ENCODE results near the gene HTD2. TPM values are rescaled to one million over a fixed set of nuclear protein-coding genes. Genes with fewer than 3 reads are reported as not detected.
"Not testable (repeated sequence)": the region's sequence is repeated elsewhere in the genome, so short reads cannot be mapped to it uniquely, and the experiment has no call there.

The HTD2 gene
- total RNA-seq, 8 experiments from 2014 or later = 7.2 to 10.8 (median 9.0) TPM

GRCh38 chr3:58274027-58274614 is 32.2 kb upstream of the HTD2 start:
- 31 to 100% (median 62%) methylated on average over 1 to 3 of the region's 3 CpGs; no CpG with 5 or more reads in 2 of the 10 experiments for WGBS, 10 experiments
- no peak overlapping the region for H3K4me3 ChIP-seq
- no peaks in the 10 kb centered on the region for H3K4me1 ChIP-seq (replicated peaks in 1 of 2)
- ATAC-seq (replicated peaks in 6 of 8) = no peak
- in situ Hi-C loops (cut with MboI; ENCODE audit: low pct_unique_long_range_greater_than_20kb in 2 of 9, low sequenced_read_pairs in 9 of 9, unreplicated experiment in 9 of 9) = no loop called here
- no peak overlapping the region for H3K27ac ChIP-seq

- Histone ChIP-seq H3K27ac (no peak overlapping the region), H3K4me1 (replicated peaks in 1 of 2) (peaks cover 0 to 4% of the 10 kb centered on the region in 2 donors), H3K4me3 (no peak overlapping the region)
- in situ Hi-C loops (cut with MboI; ENCODE audit: low pct_unique_long_range_greater_than_20kb in 2 of 9, low sequenced_read_pairs in 9 of 9, unreplicated experiment in 9 of 9) = loop anchor here in 2 of 9 experiments (25.0 kb wide), 1 partner anchor 94 kb away; no protein-coding TSS in a partner anchor
- 65 to 100% (median 83%) methylated on average over 1 to 6 of the region's 7 CpGs; no CpG with 5 or more reads in 7 of the 10 experiments for WGBS, 10 experiments
- ATAC-seq (replicated peaks in 6 of 8) = no peak
These were observed 25.3 kb upstream of the HTD2 start for GRCh38 chr3:58281069-58281468.

GRCh38 chr3:58285334-58285733 is 21.0 kb upstream of the HTD2 start:
- 69 to 100% (median 84%) methylated on average over 1 to 7 of the region's 7 CpGs; no CpG with 5 or more reads in 2 of the 10 experiments for WGBS, 10 experiments
- Histone ChIP-seq H3K27ac (no peak overlapping the region), H3K4me3 (no peak overlapping the region), H3K4me1 (replicated peaks in 1 of 2) (peaks cover 0 to 4% of the 10 kb centered on the region in 2 donors)
- in situ Hi-C loops (cut with MboI; ENCODE audit: low pct_unique_long_range_greater_than_20kb in 2 of 9, low sequenced_read_pairs in 9 of 9, unreplicated experiment in 9 of 9) = loop anchor here in 2 of 9 experiments (25.0 kb wide), 1 partner anchor 98 kb away; no protein-coding TSS in a partner anchor
- ATAC-seq (replicated peaks in 6 of 8) = no peak

GRCh38 chr3:58287354-58287753 is 19.0 kb upstream of the HTD2 start:
- Histone ChIP-seq H3K27ac (no peak overlapping the region), H3K4me3 (no peak overlapping the region), H3K4me1 (replicated peaks in 1 of 2) (no peaks in the 10 kb centered on the region)
- no peak for ATAC-seq (replicated peaks in 6 of 8)
- in situ Hi-C loops (cut with MboI; ENCODE audit: low pct_unique_long_range_greater_than_20kb in 2 of 9, low sequenced_read_pairs in 9 of 9, unreplicated experiment in 9 of 9) = loop anchor here in 2 of 9 experiments (25.0 kb wide), 1 partner anchor 100 kb away; no protein-coding TSS in a partner anchor
- 73 to 100% (median 100%) methylated on average over 1 to 6 of the region's 6 CpGs; no CpG with 5 or more reads in 5 of the 10 experiments for WGBS, 10 experiments

GRCh38 chr3:58288011-58288728 is 18.1 kb upstream of the HTD2 start:
- 17 to 100% (median 72%) methylated on average over 1 to 4 of the region's 4 CpGs; no CpG with 5 or more reads in 2 of the 10 experiments for WGBS, 10 experiments
- no peak for ATAC-seq (replicated peaks in 6 of 8)
- H3K27ac ChIP-seq = no peak overlapping the region
- no peaks in the 10 kb centered on the region for H3K4me1 ChIP-seq (replicated peaks in 1 of 2)
- in situ Hi-C loops (cut with MboI; ENCODE audit: low pct_unique_long_range_greater_than_20kb in 2 of 9, low sequenced_read_pairs in 9 of 9, unreplicated experiment in 9 of 9) = loop anchor here in 2 of 9 experiments (25.0 kb wide), 1 partner anchor 101 kb away; no protein-coding TSS in a partner anchor
- no peak overlapping the region for H3K4me3 ChIP-seq

GRCh38 chr3:58288964-58289613 is 17.2 kb upstream of the HTD2 start:
- in situ Hi-C loops (cut with MboI; ENCODE audit: low pct_unique_long_range_greater_than_20kb in 2 of 9, low sequenced_read_pairs in 9 of 9, unreplicated experiment in 9 of 9) = loop anchor here in 2 of 9 experiments (25.0 kb wide), 1 partner anchor 102 kb away; no protein-coding TSS in a partner anchor
- not testable (repeated sequence) for H3K4me1 ChIP-seq (replicated peaks in 1 of 2); H3K4me3 ChIP-seq; H3K27ac ChIP-seq
- peak in 2 of 8 experiments; percentile 77 to 98 for ATAC-seq (replicated peaks in 6 of 8)
- 89 to 100% (median 100%) methylated on average over 1 of the region's 4 CpGs; no CpG with 5 or more reads in 5 of the 10 experiments for WGBS, 10 experiments

GRCh38 chr3:58290446-58290845 is 15.9 kb upstream of the HTD2 start:
- not testable (repeated sequence) for H3K4me3 ChIP-seq; H3K4me1 ChIP-seq (replicated peaks in 1 of 2); H3K27ac ChIP-seq; ATAC-seq (replicated peaks in 6 of 8)
- no CpG with 5 or more reads among the region's 33 CpGs for WGBS, 10 experiments
- in situ Hi-C loops (cut with MboI; ENCODE audit: low pct_unique_long_range_greater_than_20kb in 2 of 9, low sequenced_read_pairs in 9 of 9, unreplicated experiment in 9 of 9) = loop anchor here in 3 of 9 experiments (10.0 to 25.0 kb wide), 2 partner anchors 103 to 106 kb away; no protein-coding TSS in a partner anchor

- peak in 1 of 8 experiments; percentile 39 for ATAC-seq (replicated peaks in 6 of 8)
- in situ Hi-C loops (cut with MboI; ENCODE audit: low pct_unique_long_range_greater_than_20kb in 2 of 9, low sequenced_read_pairs in 9 of 9, unreplicated experiment in 9 of 9) = loop anchor here in 3 of 9 experiments (10.0 to 25.0 kb wide), 2 partner anchors 105 to 107 kb away; no protein-coding TSS in a partner anchor
- 47 to 94% (median 78%) methylated on average over 1 to 9 of the region's 9 CpGs for WGBS, 10 experiments
- Histone ChIP-seq H3K4me3 (no peak overlapping the region), H3K4me1 (replicated peaks in 1 of 2) (no peaks in the 10 kb centered on the region), H3K27ac (no peak overlapping the region)
These were observed 14.5 kb upstream of the HTD2 start for GRCh38 chr3:58291671-58292338.

GRCh38 chr3:58292866-58293265 is 13.5 kb upstream of the HTD2 start:
- H3K4me1 ChIP-seq (replicated peaks in 1 of 2) = no peaks in the 10 kb centered on the region
- no peak overlapping the region for H3K4me3 ChIP-seq
- ATAC-seq (replicated peaks in 6 of 8) = no peak
- WGBS, 10 experiments = 89 to 90% methylated on average over 2 to 6 of the region's 10 CpGs; no CpG with 5 or more reads in 8 of the 10 experiments
- in situ Hi-C loops (cut with MboI; ENCODE audit: low pct_unique_long_range_greater_than_20kb in 2 of 9, low sequenced_read_pairs in 9 of 9, unreplicated experiment in 9 of 9) = loop anchor here in 3 of 9 experiments (10.0 to 25.0 kb wide), 2 partner anchors 106 to 108 kb away; no protein-coding TSS in a partner anchor
- H3K27ac ChIP-seq = no peak overlapping the region

GRCh38 chr3:58293516-58293915 is 12.8 kb upstream of the HTD2 start:
- 0 to 100% (median 88%) methylated on average over 1 to 6 of the region's 9 CpGs; no CpG with 5 or more reads in 3 of the 10 experiments for WGBS, 10 experiments
- no peak overlapping the region for H3K27ac ChIP-seq
- no peak for ATAC-seq (replicated peaks in 6 of 8)
- no peak overlapping the region for H3K4me3 ChIP-seq
- H3K4me1 ChIP-seq (replicated peaks in 1 of 2) = no peaks in the 10 kb centered on the region
- in situ Hi-C loops (cut with MboI; ENCODE audit: low pct_unique_long_range_greater_than_20kb in 2 of 9, low sequenced_read_pairs in 9 of 9, unreplicated experiment in 9 of 9) = loop anchor here in 3 of 9 experiments (10.0 to 25.0 kb wide), 2 partner anchors 106 to 109 kb away; no protein-coding TSS in a partner anchor

- WGBS, 10 experiments = 23 to 56% (median 40%) methylated on average over 3 to 4 of the region's 5 CpGs; no CpG with 5 or more reads in 7 of the 10 experiments
- no peak overlapping the region for H3K4me3 ChIP-seq
- no peak for ATAC-seq (replicated peaks in 6 of 8)
- no peak overlapping the region for H3K27ac ChIP-seq
- H3K4me1 ChIP-seq (replicated peaks in 1 of 2) = peaks cover 0 to 2% of the 10 kb centered on the region in 2 donors
- in situ Hi-C loops (cut with MboI; ENCODE audit: low pct_unique_long_range_greater_than_20kb in 2 of 9, low sequenced_read_pairs in 9 of 9, unreplicated experiment in 9 of 9) = loop anchor here in 3 of 9 experiments (10.0 to 25.0 kb wide), 2 partner anchors 109 to 111 kb away; no protein-coding TSS in a partner anchor
These were observed 10.1 kb upstream of the HTD2 start for GRCh38 chr3:58296269-58296668.

GRCh38 chr3:58296843-58297242 is 9.5 kb upstream of the HTD2 start:
- Histone ChIP-seq H3K4me1 (replicated peaks in 1 of 2) (peaks cover 0 to 2% of the 10 kb centered on the region in 2 donors), H3K27ac (no peak overlapping the region), H3K4me3 (no peak overlapping the region)
- 20 to 90% (median 81%) methylated on average over 1 to 3 of the region's 6 CpGs; no CpG with 5 or more reads in 5 of the 10 experiments for WGBS, 10 experiments
- in situ Hi-C loops (cut with MboI; ENCODE audit: low pct_unique_long_range_greater_than_20kb in 2 of 9, low sequenced_read_pairs in 9 of 9, unreplicated experiment in 9 of 9) = loop anchor here in 3 of 9 experiments (10.0 to 25.0 kb wide), 2 partner anchors 110 to 112 kb away; no protein-coding TSS in a partner anchor
- no peak for ATAC-seq (replicated peaks in 6 of 8)
